ENCODE measurements around the gene OSBPL6.

The OSBPL6 gene

GRCh38 chr2:178359192-178359912 lies 165.0 kb downstream of the OSBPL6 start:
- no peak for DNase-seq

- no peak for DNase-seq
These were observed 167.3 kb downstream of the OSBPL6 start for GRCh38 chr2:178361588-178361987.

GRCh38 chr2:178363252-178363651 lies 168.9 kb downstream of the OSBPL6 start:
- no peak for DNase-seq

DNA sequence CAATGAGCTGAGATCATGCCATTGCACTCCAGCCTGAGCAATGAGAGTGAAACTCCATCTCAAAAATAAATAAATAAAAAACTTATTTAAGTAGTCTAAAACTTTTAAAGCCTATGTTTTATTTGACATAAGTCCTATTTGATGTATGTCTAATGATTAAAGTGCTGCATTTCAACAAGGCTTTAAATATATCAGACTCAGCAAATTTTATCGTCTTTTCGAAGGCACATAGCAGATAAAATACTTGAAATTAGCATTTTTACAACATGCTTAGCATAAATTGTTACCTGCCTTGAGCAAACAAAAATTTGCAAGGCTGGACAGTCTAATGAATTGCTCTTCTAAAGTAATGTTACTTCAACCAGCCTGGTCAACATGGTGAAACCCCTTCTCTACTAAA lies 170.8 kb downstream of the OSBPL6 start:
- no peak for DNase-seq

GRCh38 chr2:178366412-178366811 lies 172.1 kb downstream of the OSBPL6 start:
- DNase-seq, result no peak

- no peak for DNase-seq
These were observed 173.0 kb downstream of the OSBPL6 start for GRCh38 chr2:178367344-178367743.

DNA sequence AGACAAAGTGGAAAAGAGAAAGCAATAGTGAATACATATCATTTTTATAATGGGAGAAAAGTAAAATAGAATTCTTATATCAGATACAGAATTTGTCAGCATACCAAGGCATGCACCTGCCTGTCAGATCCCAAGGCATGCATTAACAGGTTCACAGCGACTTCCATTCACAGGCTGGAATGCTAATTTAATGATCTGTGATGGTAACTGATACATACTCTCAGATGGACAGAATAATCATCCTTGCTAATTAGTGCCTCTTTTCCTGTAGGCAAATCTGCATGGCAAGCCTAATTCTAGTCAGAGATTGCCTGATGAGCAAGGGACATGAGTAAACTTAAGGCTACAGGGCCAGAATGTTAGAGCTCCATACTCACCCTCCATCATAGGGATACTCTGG lies 180.6 kb downstream of the OSBPL6 start:
- no peak for DNase-seq

DNA sequence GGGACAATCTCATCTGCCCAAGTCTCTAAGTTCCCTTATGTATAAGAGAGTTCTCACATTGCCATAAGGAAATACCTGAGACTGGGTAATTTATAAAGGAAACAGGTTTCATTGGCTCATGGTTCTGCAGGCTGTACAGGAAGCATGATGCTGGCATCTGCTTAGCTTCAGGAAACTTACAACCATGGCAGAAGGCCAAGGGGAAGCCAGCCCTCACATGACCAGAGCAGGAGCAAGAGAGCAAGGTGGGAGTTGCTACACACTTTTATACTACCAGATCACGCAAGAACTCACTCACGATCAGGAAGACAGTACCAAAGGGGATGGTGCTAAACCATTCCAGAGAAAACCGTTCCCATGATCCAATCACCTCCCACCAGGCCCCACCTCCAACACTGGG lies 182.7 kb downstream of the OSBPL6 start:
- no peak for DNase-seq

GRCh38 chr2:178379162-178380004 lies 185.1 kb downstream of the OSBPL6 start:
- DNase-seq, result no peak

DNA sequence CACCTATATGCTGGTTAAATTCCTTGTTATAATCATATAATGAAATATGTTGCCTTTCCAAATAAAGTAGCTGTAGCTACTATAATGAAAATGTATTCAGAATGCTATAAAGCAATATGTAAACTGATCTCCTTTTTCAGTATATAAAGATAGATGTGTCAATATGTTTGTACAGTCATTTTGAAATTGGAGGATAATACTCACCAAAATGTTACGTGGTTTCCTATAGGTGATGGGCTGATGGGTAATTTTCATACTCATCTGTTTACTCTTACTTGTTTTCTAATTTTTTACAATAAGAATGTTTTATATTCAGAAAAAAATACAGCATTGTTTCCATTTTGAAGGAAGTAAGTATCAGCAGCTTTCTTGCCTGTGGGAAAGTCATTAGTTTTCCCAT lies 186.5 kb downstream of the OSBPL6 start:
- DNase-seq, result no peak

GRCh38 chr2:178383718-178384117 lies 189.4 kb downstream of the OSBPL6 start:
- no peak for DNase-seq

DNA sequence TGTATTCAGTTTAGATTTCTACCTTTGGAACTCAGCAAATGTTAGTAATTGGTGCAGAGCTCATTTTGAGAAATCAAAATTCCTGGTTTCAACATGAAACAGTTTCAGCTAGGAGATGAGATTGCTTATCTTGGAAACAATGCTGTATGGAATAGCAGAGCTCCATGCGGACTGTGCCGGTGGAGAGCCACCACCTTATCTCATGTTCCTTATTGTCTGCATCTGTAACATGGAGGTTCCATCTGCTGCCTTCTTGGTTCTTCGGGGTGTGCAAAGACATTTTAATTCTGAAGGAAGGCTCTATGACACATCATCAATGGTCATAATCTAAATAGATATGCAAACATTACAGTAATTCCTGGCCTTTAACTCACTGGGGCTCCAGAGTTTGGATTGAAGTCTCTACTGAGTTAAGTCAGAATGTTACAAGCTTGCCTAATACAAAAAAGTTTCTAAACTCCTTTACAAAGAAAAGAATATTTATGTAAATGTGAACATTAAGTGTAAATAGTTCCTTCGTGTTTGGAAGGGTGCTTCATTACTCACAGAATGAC lies 191.4 kb downstream of the OSBPL6 start:
- DNase-seq, result no peak

- no peak for DNase-seq
These were observed 192.8 kb downstream of the OSBPL6 start for GRCh38 chr2:178386986-178387597.

DNA sequence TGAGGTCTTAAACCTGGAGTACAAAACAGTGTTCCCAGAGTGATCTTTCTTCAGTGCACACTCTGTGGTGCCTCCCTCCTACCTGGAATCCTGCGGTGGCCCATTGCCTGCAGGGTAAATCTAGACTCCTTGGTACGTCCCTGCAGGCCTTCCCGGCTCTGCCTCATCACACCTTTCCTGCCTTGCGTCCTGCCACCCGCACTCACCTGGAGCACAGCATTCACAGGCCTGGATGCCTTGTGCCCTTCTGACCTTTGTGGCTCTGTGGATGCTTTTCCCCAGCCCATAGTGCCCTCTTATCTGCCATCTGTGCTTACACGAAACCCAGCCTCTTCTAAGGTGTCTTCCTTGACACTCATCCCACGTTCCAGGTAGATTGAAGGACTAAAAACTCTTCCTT lies 194.0 kb downstream of the OSBPL6 start:
- no peak for DNase-seq

- DNase-seq, result no peak
These were observed 197.4 kb downstream of the OSBPL6 start for GRCh38 chr2:178391701-178392100.

- no peak for DNase-seq
These were observed 197.9 kb downstream of the OSBPL6 start for GRCh38 chr2:178392215-178392614.

GRCh38 chr2:178394859-178395258 lies 200.5 kb downstream of the OSBPL6 start:
- DNase-seq, result no peak

GRCh38 chr2:178395295-178395694 lies 201.0 kb downstream of the OSBPL6 start:
- no peak for DNase-seq

GRCh38 chr2:178395941-178396570 lies 201.7 kb downstream of the OSBPL6 start:
- DNase-seq, result no peak

DNA sequence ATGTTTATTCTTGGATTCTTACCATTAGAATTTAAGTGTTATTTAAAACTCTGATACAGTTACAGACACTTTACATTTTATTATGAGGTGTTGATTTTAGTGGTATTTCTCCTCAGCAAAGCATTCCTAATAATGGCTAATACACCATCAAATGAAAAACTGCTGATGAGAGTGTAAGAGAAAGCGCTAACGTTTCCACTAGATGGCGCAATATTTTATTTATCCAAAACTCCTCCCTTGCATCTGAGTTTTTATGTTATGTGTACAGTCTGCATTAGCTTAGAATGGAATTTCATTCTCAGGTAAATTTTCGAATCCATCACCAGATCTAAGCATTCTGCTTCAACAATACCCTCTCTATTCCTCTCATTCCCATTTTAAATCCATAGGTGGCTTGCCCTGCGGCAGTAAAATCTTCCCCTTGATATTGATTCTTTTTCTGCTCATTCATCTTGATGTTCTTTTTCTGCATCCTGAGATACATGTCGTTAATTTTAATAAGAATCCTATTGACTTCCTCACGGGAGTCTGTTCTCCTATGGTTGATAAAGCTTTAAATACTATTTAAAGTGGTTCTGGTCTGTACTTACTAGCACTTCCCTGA lies 202.8 kb downstream of the OSBPL6 start:
- DNase-seq, result no peak

- DNase-seq, result no peak
These were observed 207.7 kb downstream of the OSBPL6 start for GRCh38 chr2:178401994-178402437.

DNA sequence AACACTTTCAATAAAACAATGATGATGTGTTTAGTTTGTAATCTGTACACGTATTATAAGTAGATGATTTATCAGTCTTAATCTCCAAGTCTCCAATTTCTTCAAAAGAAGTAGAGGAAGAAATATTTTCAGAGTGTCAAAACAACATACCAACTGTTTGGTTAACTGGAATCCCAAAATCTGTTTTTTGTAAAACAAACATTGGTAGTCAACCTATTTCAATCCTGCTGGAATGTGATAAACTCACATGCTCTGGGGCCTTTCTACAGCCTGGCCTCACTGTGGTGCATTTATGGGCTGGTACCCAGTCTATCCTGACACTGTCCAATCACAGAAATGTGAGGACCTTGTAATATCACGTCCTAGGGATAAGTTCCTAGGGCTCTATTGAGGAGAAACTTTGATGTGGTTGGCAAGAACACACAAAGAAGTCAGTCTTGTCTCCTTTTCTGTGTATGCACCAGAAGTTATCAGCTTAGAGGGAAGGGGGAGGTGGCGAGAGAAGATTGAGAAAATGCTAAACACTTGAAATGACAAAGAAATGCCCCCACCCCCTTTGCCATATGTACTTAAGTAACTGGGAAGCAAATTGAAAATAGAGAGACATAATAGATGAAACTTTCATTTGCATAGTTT lies 209.5 kb downstream of the OSBPL6 start:
- no peak for DNase-seq

All from right kidney (tissue), 1 donor.